ENCODE data around the gene TOM1L2. TPM values are rescaled to one million over a fixed set of nuclear protein-coding genes. Genes with fewer than 3 reads are reported as not detected.

The TOM1L2 gene
- polyA plus RNA-seq, 3 donors, result 31.8 to 36.2 (median 32.2) TPM

DNA sequence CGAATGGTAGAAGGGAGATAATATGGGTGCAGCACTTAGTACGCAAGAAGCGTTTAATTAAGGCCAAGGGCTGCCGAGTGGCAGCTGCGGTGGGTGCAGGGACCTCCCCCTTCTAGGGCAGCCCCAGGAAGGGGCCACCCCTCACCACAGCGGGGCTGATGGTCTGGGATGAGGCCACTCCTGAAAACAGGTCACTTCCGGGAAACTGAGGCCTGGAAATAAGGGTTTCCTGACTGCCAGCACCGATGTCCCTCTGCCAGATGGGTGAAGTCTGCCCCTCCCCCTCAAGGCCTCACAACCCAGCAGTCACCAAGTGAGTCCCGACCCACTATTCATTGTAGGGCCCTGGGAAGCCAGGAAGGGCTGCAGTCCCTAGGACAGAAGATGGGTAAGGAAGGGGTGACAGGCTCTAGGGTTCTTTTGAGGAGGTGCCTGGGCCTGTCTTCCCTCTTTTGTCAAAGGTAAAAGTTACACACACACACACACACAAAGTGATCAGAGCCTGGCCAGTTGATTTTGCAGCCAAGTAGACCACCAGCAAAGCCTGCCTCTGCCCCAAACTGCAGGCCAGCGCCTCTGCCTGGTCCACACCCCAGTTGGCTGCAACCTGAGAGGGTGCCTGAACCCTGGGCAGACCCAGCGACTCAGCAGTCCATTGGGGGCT lies 147.9 kb downstream of the TOM1L2 start:
- no peak for DNase-seq (ENCODE audit: low read depth in 3 of 3, low spot score in 2 of 3)

DNA sequence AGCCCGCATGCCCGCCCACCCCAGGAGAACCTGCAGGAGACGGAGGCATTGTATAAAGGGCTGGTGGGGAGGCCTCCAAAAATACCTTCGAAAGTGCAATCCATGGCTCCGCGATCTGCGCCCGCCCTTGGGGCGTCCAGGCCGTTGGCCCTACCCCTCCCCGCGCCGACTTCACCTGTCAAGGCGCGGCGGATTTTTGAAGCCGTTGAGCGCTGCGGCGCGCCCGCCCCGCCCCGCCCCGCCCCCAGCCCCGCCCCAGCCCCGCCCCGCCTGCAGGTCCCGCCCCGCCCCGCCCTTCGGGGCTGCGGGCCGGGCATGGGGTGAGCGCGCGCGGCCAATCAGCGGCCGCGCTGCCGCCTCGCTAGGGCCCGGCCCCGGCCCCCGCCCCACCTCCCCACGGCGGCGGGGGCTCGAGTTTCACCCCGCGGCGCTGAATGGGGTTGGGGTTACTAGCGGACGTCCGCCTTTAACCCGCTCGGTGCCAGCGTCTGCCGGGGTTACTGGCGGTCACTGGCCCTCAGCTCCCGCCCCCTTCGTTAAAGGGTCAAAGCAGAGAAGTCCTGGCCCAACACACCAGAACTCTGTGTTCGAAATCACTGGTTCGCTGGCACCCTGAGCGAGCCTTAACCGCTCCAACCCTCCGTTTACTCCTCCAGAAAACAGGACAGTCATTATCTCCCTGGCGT lies 148.6 kb downstream of the TOM1L2 start:
- no peak for DNase-seq (ENCODE audit: low read depth in 3 of 3, low spot score in 2 of 3)

DNA sequence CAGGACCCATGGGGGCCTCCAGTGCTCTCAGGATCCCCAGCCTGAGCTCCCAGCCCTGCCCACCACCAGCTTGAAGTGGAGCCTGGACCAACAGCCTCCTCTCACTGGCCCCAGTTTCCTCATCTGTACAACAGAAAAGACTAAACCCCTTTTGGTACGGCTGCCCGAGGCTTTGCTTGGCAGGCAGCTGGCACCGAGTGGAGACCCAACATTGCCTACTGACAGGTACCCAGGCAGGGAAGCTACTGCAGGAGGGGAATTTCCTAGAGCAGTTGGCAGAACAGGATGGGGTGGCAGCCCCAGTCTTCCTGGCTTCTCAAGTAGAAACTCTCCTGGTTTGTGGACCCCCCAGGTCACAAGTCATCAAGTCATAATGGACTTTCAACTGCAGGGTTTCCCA lies 149.6 kb downstream of the TOM1L2 start:
- DNase-seq (ENCODE audit: low read depth in 3 of 3, low spot score in 2 of 3), result no peak

DNA sequence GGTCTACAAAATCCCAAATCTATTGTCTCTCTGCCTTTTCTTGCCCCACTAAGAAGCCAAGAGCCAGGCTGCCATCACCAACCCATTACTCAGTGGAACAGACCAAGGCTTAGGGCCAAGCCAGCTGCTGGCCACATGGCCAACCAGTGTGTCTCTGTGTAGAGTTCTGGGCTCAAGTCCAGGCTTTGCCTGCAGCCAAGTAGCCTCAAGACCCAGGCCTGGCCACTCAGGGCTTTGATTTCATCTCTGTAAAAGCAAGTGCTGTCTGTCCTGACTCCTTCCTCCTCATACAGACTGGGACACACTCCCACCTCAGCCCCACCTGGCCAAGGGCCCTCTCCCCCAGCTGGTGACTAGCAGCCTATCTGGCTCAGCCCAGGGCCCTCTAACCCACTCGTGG lies 150.0 kb downstream of the TOM1L2 start:
- DNase-seq (ENCODE audit: low read depth in 3 of 3, low spot score in 2 of 3), result no peak

DNA sequence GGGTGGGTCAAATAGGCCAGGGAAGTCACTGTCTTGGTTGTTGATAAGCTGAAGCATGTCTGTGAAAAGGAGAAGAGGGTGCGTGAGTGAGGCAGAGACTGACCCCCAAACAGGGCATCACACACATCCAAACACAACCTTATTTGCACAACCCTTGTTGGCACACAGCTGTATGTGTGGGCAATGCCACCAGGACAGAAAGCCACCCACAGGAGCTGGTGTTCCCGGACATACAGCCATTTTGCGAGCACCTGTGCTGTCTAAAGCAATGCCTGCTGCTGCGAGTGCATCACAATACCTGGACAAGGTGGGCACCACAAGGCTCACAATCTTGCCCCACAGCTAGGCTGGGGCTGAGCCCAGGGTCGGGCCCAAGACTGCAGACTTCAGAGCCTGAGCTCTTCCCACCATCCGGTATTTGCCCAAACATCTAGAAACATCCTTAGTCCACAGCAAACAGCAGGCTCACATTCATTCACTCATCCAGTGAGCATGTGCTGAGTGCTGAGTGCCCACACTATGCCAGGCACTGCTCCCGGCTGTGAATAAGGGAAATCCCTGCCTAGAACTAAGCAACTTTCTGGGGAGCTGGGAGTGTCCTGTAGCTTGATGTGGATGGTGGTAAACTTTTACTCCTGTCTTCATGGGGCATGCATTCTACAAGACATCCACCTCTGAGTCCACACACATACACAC lies 151.6 kb downstream of the TOM1L2 start:
- DNase-seq (ENCODE audit: low read depth in 3 of 3, low spot score in 2 of 3), result no peak

DNA sequence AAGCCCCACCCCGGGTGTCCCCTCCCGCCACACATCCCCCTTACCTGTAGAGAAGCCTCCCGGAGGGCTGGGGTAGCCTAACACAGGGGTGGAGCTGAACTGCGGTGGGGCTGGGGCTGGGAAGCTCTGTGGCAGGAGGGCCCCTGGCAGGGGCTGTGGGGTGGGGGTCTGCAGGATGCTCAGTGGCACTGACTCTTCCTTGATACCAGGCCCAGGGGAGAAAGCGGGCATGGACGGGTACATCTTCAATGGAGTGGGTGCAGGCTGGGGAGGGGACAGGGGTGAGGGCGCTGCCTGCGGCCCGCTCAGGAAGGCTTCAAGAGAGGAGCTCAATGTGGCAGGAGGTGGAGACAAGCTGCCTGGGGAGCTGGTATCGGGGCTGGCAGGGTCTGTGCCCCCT lies 152.2 kb downstream of the TOM1L2 start:
- no peak for DNase-seq (ENCODE audit: low read depth in 3 of 3, low spot score in 2 of 3)

DNA sequence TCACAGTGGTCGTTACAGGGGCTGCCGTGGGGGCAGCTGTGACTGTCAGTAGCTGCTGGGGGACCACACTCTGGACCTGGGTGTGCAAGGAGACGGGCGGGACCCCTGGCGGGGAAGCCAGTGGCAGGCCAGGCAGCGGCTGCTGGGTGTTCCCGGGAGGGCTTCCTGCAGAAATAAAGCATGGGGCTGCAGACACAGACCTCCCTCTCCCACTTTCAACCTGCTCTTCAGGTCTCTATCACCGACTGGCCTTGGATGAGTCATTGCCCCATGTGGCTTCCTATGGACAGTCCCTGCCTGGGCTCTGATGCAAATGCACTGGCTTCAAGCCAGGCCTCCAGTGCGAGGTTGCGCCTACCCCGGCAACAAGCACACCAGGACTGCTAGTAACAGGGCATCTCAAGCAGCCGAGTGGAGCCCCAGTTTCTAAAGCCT lies 152.6 kb downstream of the TOM1L2 start:
- DNase-seq (ENCODE audit: low read depth in 3 of 3, low spot score in 2 of 3), result no peak

DNA sequence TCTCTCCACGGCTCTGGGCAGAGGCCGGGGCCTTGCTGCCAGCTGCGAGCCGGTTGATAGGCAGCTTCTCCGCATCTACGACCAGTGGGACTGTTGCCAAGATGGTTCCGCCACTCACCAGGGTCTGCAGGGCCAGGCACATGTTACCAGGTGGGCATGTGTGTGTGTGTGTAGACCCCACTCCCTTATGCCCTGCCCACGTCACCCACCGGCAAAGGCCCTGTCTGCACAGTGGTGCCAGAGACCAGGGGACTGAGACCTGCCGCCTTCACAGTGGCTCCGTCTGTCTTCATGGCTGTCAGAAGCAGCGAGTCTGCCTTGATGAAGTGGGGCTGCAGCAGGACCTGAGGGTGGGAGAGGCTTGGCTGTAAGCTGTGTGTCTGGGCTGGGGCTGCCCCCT lies 153.1 kb downstream of the TOM1L2 start:
- DNase-seq (ENCODE audit: low read depth in 3 of 3, low spot score in 2 of 3), result no peak

DNA sequence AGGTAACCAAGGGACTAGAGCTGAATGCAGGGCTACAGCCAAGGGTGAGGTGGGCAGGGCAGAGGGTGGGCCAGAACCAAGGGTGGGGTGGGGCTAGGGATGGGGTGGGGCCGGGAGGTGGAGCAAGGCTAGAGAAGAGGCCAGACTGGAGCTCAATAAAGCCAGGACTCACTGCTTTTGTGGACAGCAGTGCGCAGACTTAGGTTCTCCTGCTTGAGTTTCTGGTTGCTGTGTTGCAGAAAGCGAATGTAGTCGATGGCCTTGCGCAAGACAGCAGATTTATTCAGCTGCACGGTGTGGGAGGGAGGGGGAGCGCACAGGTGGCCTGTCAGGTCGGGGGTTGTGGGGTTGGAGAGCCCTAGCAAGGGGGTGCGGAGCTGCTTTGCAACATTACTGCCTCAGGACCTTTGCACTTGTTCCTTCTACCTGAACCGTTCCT lies 154.1 kb downstream of the TOM1L2 start:
- DNase-seq (ENCODE audit: low read depth in 3 of 3, low spot score in 2 of 3), result no peak

DNA sequence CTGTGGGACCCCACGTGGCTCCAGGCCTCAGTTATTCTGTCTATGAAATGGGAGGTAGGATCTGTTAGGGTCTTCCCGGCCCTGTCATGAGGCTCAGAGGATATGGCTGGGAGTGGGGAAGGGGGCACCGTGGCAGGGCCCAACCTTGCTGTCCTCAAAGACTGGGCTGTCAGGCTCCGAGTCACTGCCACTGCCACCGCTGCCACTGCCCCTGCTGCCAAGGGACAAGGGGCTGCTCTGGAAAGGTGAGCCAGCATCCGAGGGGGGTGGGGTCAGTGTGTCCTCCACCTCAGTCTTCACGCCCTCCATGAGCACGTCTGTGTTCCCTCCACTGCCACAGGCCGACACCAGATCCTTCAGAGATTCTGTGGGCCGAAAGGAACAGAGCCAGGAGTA lies 154.7 kb downstream of the TOM1L2 start:
- no peak for DNase-seq (ENCODE audit: low read depth in 3 of 3, low spot score in 2 of 3)

DNA sequence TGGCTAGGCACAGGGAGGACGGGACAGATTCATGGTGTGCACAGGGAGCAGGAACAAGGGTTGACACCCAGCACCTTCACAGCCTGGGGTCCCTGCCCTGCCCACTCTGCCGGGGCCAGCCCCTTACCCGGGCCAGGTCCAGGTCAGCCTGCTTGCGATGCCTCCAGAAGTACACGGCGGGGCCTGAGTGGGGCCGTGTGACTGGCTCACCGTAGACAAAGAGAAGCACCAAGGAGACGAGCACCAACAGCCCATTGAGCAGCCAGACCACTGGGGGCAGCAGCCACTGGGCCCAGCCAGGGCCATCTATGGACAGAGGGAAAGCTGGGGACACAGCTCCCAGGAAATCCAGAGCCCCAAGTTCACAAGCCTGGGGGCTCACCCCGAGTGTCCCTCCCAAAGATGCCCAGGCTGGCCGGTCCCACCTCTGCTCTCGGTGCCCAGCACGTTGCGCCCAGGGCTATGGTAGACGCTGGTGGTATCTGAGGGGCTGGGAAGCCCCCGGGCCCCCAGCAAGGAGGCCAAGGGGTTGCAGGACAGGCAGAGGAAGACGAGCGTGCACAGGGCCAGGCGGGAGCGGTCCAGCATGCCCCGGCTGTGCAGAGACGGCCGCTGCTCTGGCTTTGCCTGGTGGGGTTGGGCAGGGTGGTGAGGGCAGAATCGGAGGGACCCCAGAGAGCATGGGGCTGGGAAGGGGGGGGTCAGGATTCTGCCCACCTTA lies 155.2 kb downstream of the TOM1L2 start:
- DNase-seq (ENCODE audit: low read depth in 3 of 3, low spot score in 2 of 3), result no peak

DNA sequence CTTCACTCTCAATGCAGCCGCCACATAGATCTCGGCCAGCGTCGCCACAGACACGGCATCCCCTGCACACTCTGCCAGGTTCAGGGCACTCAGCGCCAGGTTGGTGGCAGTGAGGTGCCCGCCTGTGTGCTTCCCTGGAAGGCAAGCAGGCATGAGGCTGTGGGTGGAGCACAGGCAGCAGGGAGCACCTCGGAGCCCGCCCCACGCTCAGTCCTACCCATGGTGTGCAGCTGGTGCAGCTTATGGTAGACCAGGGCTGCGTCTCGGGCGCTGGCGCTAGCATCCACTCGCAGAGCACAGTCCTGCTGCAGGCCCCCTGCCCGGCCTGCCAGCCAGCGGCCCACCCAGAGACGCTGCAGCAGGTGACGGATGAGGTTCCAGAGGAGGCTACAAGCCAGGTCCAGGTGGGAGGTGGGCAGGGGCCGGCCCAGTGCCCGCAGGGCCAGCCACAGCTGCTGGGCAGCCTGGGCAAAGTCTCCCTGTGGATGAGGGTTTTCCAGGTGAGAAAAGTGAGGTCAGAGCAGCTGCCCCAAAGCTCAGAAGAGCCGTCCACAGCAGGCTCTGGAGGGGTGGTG lies 155.9 kb downstream of the TOM1L2 start:
- DNase-seq (ENCODE audit: low read depth in 3 of 3, low spot score in 2 of 3), result no peak

DNA sequence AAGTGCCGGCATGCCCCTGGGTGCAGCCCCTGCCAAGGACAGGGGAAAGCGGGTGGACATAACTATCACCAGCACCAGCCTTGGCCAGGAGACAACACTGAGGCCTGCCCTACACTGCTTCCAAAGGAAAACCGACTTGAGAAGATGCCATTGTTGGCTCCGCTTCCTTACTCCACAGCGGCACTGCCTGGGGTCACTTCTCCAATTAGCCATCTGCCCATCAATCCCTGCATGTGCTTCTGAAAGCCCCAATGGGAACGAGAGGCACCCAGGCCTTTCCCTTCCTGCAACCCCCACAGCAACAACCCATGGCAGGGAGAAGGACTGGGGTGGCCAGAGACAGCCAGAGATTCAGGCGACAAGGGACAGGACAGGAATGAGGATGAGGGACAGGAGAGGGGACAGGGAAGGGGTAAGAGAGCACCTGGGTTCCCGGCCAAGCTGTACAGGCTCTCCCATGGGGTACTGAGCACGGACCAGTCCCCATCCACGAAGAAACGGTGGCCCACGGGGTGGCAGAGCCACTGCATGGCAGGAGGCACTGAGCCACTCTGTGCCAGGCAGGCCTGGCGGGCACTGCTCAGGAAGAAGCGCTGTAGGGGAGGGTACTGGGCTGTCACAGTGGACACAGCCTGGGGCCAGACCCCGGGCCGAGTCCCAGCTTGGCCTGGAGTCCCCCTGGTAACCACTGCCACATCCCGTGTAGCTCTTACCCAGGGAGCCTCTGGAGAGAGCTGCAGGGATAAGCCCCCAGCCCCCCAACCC lies 156.6 kb downstream of the TOM1L2 start:
- DNase-seq (ENCODE audit: low read depth in 3 of 3, low spot score in 2 of 3), result no peak

DNA sequence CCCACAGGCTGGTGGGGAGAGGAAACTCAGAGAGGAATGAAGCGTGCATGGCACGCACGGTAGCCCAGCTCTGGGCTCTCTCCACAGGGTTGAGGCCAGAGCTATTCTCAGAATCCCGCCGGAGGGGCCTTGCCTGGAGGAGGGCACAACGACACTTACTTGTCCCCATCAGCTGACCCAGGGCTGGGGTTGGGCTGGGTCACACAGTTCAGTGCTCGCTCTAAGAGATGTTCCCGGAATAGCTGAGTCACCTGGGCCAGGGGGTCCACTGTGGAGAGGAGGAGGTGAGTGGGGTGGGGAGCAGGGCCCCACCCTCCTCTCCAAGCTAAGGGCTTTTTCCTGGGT lies 157.2 kb downstream of the TOM1L2 start:
- no peak for DNase-seq (ENCODE audit: low read depth in 3 of 3, low spot score in 2 of 3)

DNA sequence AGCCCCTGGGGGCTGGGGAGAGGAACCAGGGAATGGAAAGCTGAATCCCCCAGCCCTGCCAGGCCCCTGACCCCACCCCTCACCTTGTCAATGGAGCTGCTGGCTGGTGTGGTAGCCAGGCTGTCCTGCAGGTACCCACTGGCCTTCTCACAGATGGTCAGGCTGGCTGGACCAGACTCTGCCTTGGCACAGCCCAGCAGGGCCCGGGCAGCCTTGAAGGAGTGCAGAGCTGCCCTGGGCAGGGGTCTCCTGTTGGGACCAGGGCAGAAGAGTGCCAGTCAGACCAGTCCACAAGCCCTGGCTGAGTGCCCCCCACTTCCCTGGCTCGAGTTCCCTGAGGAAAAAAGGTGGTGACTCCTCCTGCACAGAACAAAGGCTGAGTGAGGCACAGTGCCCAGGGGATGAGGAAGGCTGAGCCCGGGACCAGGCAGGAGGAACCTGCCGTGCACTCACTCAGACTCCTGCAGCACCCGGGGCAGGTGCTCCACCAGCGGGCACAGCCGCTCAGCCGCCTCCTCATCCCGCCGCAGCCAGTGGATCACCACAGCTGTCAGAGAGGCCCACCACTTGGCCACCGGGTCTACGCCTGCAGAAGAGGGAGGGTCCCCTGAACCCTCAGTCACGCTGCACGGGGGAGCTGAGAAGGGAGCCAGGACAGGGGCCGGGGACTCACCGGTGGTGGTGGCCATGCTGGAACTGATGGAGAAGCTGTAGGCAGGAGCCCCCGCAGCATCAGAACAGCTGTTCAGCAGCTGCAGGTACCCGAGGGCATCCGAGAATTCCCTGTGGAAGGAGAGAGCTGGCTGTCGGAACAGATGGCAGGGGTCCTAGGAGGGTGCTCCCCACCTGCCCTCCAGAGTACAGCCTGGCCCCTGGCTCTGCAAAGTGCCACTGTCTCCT lies 157.8 kb downstream of the TOM1L2 start:
- DNase-seq (ENCODE audit: low read depth in 3 of 3, low spot score in 2 of 3), result no peak

DNA sequence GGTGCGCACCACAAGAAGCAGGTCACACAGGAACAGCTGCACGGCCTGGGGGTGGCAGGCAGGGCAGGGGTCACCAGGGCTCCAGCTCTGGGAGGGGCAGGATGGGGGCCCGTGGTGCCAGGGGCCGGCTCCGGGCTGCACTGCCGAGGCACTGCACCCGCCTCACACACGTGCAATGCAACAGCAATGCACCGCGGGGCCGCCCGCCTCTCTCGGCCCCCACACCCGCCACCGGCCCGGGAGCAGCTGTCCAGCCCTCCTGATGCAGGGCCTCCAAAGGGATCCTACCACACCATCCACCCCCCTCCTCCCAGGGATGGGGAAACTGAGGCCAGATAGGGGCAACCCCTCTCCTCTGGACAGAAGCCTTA lies 158.5 kb downstream of the TOM1L2 start:
- DNase-seq (ENCODE audit: low read depth in 3 of 3, low spot score in 2 of 3), result no peak

DNA sequence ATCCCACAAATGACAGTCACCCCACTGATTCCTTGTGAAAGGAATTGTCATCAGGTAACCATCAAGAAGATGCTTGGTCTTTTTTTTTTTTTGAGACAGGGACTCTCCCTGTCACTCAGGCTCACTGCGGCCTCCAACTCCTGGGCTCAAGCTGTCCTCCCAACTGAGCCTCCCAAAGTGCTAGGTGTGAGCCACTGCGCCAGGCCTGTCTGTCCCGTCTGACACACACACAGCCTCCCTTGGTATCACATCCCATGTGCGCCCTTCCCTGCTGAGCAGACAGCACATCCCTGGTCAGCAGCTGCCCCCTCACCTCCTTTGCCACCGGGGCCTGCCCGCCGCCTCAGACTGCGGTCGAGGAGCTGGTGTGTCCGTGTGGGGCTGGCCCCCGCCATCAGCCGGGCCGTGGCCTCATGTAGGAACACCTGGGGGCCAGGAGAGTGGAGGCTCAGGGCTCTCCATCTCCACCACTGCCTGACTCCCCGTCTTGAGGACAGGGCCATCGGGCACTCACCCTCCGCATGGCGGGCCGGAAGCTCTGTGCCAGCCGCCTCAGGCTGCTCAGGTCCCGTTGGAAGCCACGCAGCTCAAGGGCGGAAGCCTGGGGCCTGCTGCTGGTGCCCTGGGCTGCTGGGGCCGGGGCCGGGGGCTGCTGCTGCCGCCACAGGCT lies 159.0 kb downstream of the TOM1L2 start:
- DNase-seq (ENCODE audit: low read depth in 3 of 3, low spot score in 2 of 3), result no peak

DNA sequence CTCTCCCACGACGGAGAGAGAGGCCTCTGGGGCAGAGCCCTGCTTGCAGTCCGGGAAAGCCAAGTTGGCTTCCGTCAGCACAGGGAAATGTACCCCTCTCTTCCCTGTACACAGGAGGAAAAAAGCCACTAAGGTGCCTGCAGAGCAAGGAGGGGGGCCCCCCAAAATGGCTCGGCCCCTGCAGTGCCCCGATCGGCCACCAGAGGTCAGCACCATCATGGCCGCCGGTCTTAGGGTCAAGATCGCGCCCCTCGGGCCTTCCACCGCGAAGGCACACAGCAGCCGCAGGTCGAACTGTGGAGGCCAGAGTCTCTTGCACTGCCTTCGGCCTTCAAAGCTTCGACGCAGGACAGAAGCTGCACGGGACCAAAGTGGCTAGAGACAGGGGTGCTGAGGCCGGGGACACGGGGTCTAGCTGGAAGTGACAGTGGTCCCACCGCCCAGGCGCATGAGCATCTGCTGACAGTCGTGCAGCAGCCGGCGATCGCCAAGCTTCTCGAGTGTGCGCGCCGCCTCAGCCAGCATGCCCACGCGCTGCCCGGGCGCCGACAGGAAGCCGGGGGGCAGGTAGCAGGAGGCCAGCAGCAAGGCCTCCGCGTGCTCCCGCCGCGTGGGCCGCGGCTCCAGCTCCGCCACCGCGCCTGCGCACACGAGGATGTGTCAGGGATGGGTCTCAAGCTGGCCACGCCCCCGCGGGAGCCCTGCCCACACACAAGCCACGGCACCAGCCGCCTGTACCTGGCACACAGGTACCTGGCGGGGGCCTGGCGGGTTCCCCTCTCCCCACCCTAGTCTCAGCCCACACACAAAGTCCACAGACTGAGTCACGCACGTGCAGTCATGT lies 159.8 kb downstream of the TOM1L2 start:
- DNase-seq (ENCODE audit: low read depth in 3 of 3, low spot score in 2 of 3), result no peak

Data from right renal cortex interstitium (tissue), 3 donors.